ENCODE results near the gene TMEM272. TPM values are rescaled to one million over a fixed set of nuclear protein-coding genes. Genes with fewer than 3 reads are reported as not detected.

Gene TMEM272
- total and polyA plus RNA-seq, 8 donors: 0.03 to 0.37 TPM; not detected in 6

DNA sequence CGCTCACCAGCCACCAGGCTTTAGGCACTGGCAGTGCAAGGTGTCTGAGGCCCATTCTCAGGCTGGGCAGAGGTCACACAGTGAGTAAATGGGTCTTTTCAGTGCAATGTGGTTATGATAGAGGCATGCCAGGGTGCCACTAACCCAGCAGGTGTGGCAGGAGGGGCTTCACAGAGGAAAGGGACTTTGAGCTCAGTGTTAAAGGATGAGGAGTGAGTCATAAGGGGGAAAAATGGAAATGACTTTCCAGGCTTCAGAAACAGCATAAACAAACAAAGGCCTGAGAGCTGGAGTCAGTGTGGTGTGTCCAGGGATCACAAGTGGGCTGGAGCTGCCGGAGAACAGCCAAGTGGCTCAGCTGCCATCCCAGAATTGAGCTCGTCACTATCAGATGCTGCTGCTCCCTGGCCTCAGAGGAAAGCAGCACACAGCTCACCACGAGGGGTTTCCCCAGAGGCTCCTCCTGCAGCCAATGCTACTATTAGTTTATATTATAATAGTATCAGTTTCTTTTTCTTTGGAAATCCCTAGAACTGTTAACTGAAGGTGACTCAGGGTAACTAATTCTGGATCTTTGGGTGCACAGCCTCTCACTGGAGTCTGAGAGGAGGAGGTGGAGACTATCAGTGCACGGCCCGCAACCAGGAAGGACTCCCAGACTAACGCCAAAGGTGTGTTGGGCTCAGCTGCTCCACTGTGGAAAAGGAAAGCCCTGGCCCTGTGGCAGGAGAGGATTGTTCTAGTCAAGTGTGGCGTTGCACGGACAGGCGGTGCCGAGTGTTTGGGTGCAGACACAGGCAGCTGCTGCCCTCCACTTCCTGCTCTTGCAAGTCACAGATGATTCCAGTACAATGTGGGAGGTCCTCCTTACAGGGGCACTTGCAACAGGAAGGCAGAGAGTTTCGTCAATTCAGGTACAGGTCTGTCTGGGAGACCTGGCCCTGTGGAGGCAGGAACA lies 80.5 kb downstream of the TMEM272 start:
- H3K27me3 ChIP-seq: no peaks in the 10 kb centered on the region
- 19 to 30% (median 23%) methylated on average over 12 of the region's 12 CpGs for WGBS, 5 donors
- intact Hi-C loops (cut with DNase I; ENCODE audit: low total_unique reads): no loop called here
- H3K4me1 ChIP-seq: peaks cover 17 to 34% (median 25%) of the 10 kb centered on the region in 4 donors
- DNase-seq: peak; percentile 56 to 76
- H3K36me3 ChIP-seq: peaks cover 6 to 53% (median 42%) of the 10 kb centered on the region in 4 donors
- TF ChIP-seq POLR2A (IDR thresholded peaks at IDR 0.05): no peak
- peak in 1 of 7 experiments; percentile 9 for TF ChIP-seq CTCF (IDR thresholded peaks at IDR 0.05)
- peak in 2 of 3 donors; percentile 35 to 38 for TF ChIP-seq POLR2AphosphoS5 (IDR thresholded peaks at IDR 0.05)
- H3K4me3 ChIP-seq: no peak overlapping the region
- H3K9me3 ChIP-seq: no peaks in the 10 kb centered on the region
- H3K27ac ChIP-seq: peak overlapping the region; percentile 46 to 86 (median 77)

GRCh38 chr13:51763486-51763885 lies 81.5 kb downstream of the TMEM272 start:
- no peak overlapping the region for H3K4me3 ChIP-seq
- H3K27me3 ChIP-seq: no peaks in the 10 kb centered on the region
- TF ChIP-seq EP300 (IDR thresholded peaks at IDR 0.05) (no peak), POLR2A (IDR thresholded peaks at IDR 0.05) (no peak), CTCF (IDR thresholded peaks at IDR 0.05) (no peak), POLR2AphosphoS5 (IDR thresholded peaks at IDR 0.05) (no peak)
- no peak for DNase-seq
- WGBS, 5 donors: 89 to 95% (median 92%) methylated on average over 2 of the region's 2 CpGs
- no peaks in the 10 kb centered on the region for H3K9me3 ChIP-seq
- peak overlapping the region in 4 of 5 donors; percentile 46 to 86 (median 78) for H3K27ac ChIP-seq
- peaks cover 9 to 61% (median 50%) of the 10 kb centered on the region in 4 donors for H3K36me3 ChIP-seq
- intact Hi-C loops (cut with DNase I; ENCODE audit: low total_unique reads): no loop called here
- peaks cover 13 to 24% (median 18%) of the 10 kb centered on the region in 4 donors for H3K4me1 ChIP-seq

Other genes with a start within 250 kb of the TMEM272 start
- gene DHRS12, start 41.0 kb downstream of the TMEM272 start, total RNA-seq: 10 to 100 TPM in 2 of 5 donors, 1 to 10 TPM in 2, not detected in 1; 4.2 to 18.1 (median 10.6) TPM
- gene DHRS12, start 41.0 kb downstream of the TMEM272 start, polyA plus RNA-seq: 10 to 100 TPM; 14.1 to 27.2 (median 20.9) TPM
- not detected for gene CCDC70, start 16.8 kb upstream of the TMEM272 start, total RNA-seq
- not detected for gene CCDC70, start 16.8 kb upstream of the TMEM272 start, polyA plus RNA-seq
- 10 to 100 TPM in 2 of 5 donors, 1 to 10 TPM in 3; 1.2 to 21.0 (median 8.4) TPM for gene ATP7B, start 166.3 kb upstream of the TMEM272 start, total RNA-seq
- gene ATP7B, start 166.3 kb upstream of the TMEM272 start, polyA plus RNA-seq: 1 to 10 TPM in 1 of 3 donors, under 1 TPM in 2; 0.62 to 1.5 (median 0.98) TPM
- 10 to 100 TPM in 3 of 5 donors, 1 to 10 TPM in 2; 2.9 to 37.4 (median 21.9) TPM for gene ALG11, start 167.2 kb upstream of the TMEM272 start, total RNA-seq
- 1 to 10 TPM; 1.4 to 2.7 (median 2.3) TPM for gene ALG11, start 167.2 kb upstream of the TMEM272 start, polyA plus RNA-seq
- 10 to 100 TPM in 3 of 5 donors, 1 to 10 TPM in 2; 3.5 to 21.7 (median 12.5) TPM for gene UTP14C, start 179.5 kb upstream of the TMEM272 start, total RNA-seq
- gene UTP14C, start 179.5 kb upstream of the TMEM272 start, polyA plus RNA-seq: 1 to 10 TPM; 2.3 to 3.1 (median 2.6) TPM

All from stomach (tissue), 9 donors.